K562 (cell line): Measurements from ENCODE around the gene PDCD5. TPM values are rescaled to one million over a fixed set of nuclear protein-coding genes. Genes with fewer than 3 reads are reported as not detected.

Experiments used
- ATAC-seq: fragments of 200-7000 bp; cut with Tn5 transposase; 3 replicates; pipeline ENCODE4 v1.9.1; 2020; ENCODE audit warnings: moderate library complexity
- BruUV-seq: library from RNA; stranded (reverse); fragments of 400-500 nt; replicated peaks from 2 replicates; lab custom pipeline; 2021; lab: Mats Ljungman, UMichigan
- CTCF ChIA-PET: fragments of 300-600 bp; formaldehyde crosslinking; extraction: SDS; loops from one replicate; lab custom pipeline; 2021; ENCODE audit warnings: low intra/inter-chr PET ratio; lab: Yijun Ruan, JAX
- POLR2A ChIA-PET: fragments of 300-600, 350-650 bp; sonication (Branson Sonifier 250); formaldehyde crosslinking; extraction: SDS; loops from one replicate; lab custom pipeline; 2021; ENCODE audit warnings: antibody characterized with exemption, inconsistent platforms; lab: Yijun Ruan, JAX
- DNase-seq, 4 experiments: peaks; one replicate each; pipeline versions ENCODE4 v3.0.0 to v3.0.0-alpha.2; 2011 to 2018; ENCODE audit warnings: low spot score in 3 of 4, mixed read lengths in 3 of 4; ENCODE audit errors: extremely low read depth in 1 of 4
- FAIRE-seq: peaks from 2 replicates; lab custom pipeline; 2011; peaks lifted over from hg19 to GRCh38; lab: Jason Lieb, UNC
- H2AFZ ChIP-seq: 2 replicates; pipeline ENCODE4 v1.6.0; 2011; ENCODE audit warnings: low read depth, low read length, control low read depth, inconsistent platforms
- H3K27ac ChIP-seq: fragments of 200-600 bp; 3 replicates; pipeline ENCODE4 v1.8.0; 2011; ENCODE audit warnings: low read depth, mild to moderate bottlenecking, control low read depth, inconsistent platforms, low read length, moderate library complexity, mixed read lengths; ENCODE audit errors: extremely low read depth
- H3K27me3 ChIP-seq, 2 experiments: fragments of 300-600 bp in 1 of 2; 2 replicates in 1 of 2; 3 replicates in 1 of 2; pipeline versions ENCODE4 v1.6.0 to v1.8.0; 2011; ENCODE audit warnings: inconsistent platforms in 2 of 2, low read length in 2 of 2, mild to moderate bottlenecking in 1 of 2, mixed read lengths in 1 of 2, moderate library complexity in 1 of 2; ENCODE audit not compliant: control insufficient read depth in 2 of 2, insufficient read depth in 2 of 2
- H3K36me3 ChIP-seq: fragments of 300-600 bp; 3 replicates; pipeline ENCODE4 v1.8.0; 2011; ENCODE audit warnings: mild to moderate bottlenecking, low read length, inconsistent platforms; ENCODE audit not compliant: control insufficient read depth, insufficient read depth
- H3K4me1 ChIP-seq, 2 experiments: fragments of 200-600 bp in 1 of 2; replicated peaks in 1 of 2; 2 replicates in 1 of 2; 3 replicates in 1 of 2; pipeline versions ENCODE4 v1.5.1 to v1.8.0; 2011; ENCODE audit warnings: inconsistent platforms in 2 of 2, low read length in 2 of 2, mild to moderate bottlenecking in 1 of 2, mixed read lengths in 1 of 2, moderate library complexity in 1 of 2; ENCODE audit not compliant: control insufficient read depth in 2 of 2, insufficient read depth in 2 of 2
- H3K4me2 ChIP-seq: 2 replicates; pipeline ENCODE4 v1.6.1; 2011; ENCODE audit warnings: low read length, control low read depth, inconsistent platforms, mixed read lengths; ENCODE audit not compliant: insufficient read depth
- H3K4me3 ChIP-seq: fragments of 200-600 bp; sonication (generic), shearing (Covaris generic); 2 replicates; pipeline ENCODE4 v1.5.1; 2016; ENCODE audit warnings: control low read depth, inconsistent platforms
- H3K79me2 ChIP-seq: fragments of 200-600 bp; 3 replicates; pipeline ENCODE4 v1.8.0; 2011; ENCODE audit warnings: low read length, inconsistent platforms; ENCODE audit not compliant: control insufficient read depth, insufficient read depth
- H3K9ac ChIP-seq, 2 experiments: 2 replicates each; pipeline versions ENCODE4 v1.6.0 to v1.6.1; 2011; ENCODE audit warnings: low read depth in 2 of 2, low read length in 2 of 2, control low read depth in 1 of 2, inconsistent platforms in 1 of 2, mild to moderate bottlenecking in 1 of 2, mixed read lengths in 1 of 2; ENCODE audit not compliant: insufficient read depth in 1 of 2
- H3K9me1 ChIP-seq: one replicate; pipeline ENCODE4 v1.6.0; 2011; ENCODE audit warnings: inconsistent platforms, mild to moderate bottlenecking, low read length, moderate library complexity; ENCODE audit not compliant: control insufficient read depth, insufficient read depth
- H3K9me3 ChIP-seq: replicated peaks from 2 replicates; pipeline ENCODE4 v1.5.1; 2011; ENCODE audit warnings: low read depth, low read length, inconsistent platforms; ENCODE audit not compliant: control insufficient read depth, insufficient read depth
- H4K20me1 ChIP-seq: replicated peaks from 2 replicates; pipeline ENCODE4 v1.6.1; 2011; ENCODE audit warnings: low read length, inconsistent platforms, mixed read lengths; ENCODE audit not compliant: control insufficient read depth, insufficient read depth
- COPS2 ChIP-seq: fragments of 450-650 bp; conservative IDR thresholded peaks from 2 replicates; pipeline ENCODE4 v1.6.1; 2016; ENCODE audit warnings: mild to moderate bottlenecking, moderate library complexity
- HDAC2 ChIP-seq: fragments of 450-650 bp; IDR thresholded peaks from 2 replicates; pipeline ENCODE4 v1.6.1; 2016; ENCODE audit warnings: mild to moderate bottlenecking
- NBN ChIP-seq: fragments of 450-650 bp; IDR thresholded peaks from 2 replicates; pipeline ENCODE4 v1.6.1; 2016; ENCODE audit warnings: low read depth, mild to moderate bottlenecking
- PHF8 ChIP-seq: fragments of 200-600 bp; sonication (generic); IDR thresholded peaks from 2 replicates; pipeline ENCODE4 v1.6.1; 2012; ENCODE audit warnings: mixed run types, mild to moderate bottlenecking, inconsistent platforms, low read length, moderate library complexity, borderline replicate concordance
- POLR2G ChIP-seq: fragments of 200-400 bp; formaldehyde crosslinking; IDR thresholded peaks from 2 replicates; pipeline ENCODE4 v1.6.1; 2017; ENCODE audit warnings: low read depth, mild to moderate bottlenecking, antibody characterized with exemption, low read length, moderate library complexity
- TCF15 ChIP-seq: fragments of 250-450 bp; sonication (Bioruptor Pico); IDR thresholded peaks from 2 replicates; pipeline ENCODE4 v1.8.0; 2022; ENCODE audit warnings: moderate library complexity, mild to moderate bottlenecking, inconsistent platforms
- TSC22D4 ChIP-seq: fragments of 450-650 bp; IDR thresholded peaks from 2 replicates; pipeline ENCODE4 v1.6.1; 2016; ENCODE audit warnings: missing genetic modification characterization, missing biosample characterization, control low read depth
- ZNF263 ChIP-seq: sonication (generic); formaldehyde crosslinking; IDR thresholded peaks from 2 replicates; pipeline ENCODE4 v1.8.0; 2022; ENCODE audit warnings: mild to moderate bottlenecking, missing genetic modification reagents, borderline replicate concordance
- WGBS: fragments of 100-300 bp; shearing (Covaris generic); methylation state at CpG from one replicate; pipeline ENCODE4 v1.1.6; 2016; ENCODE audit warnings: low coverage, mixed read lengths; ENCODE audit not compliant: insufficient coverage; ENCODE audit errors: missing lambda C conversion rate; 5-methylcytosine and 5-hydroxymethylcytosine counted together
- in situ Hi-C: fragments of 300-500 bp; cut with MboI; formaldehyde crosslinking; loops from 4 replicates; pipeline ENCODE4 v1.15.0; 2018; ENCODE audit warnings: inconsistent platforms, mixed read lengths
- intact Hi-C: fragments of 100-400 bp; cut with micrococcal nuclease; formaldehyde crosslinking; loops from 2 replicates; pipeline ENCODE4 v1.14.2; 2022
- polyA plus RNA-seq, 8 experiments: library from polyadenylated mRNA; depleted of rRNA in 4 of 8; stranded (reverse) in 5 of 8; unstranded in 3 of 8; fragments of >200 nt; fragmentation: Nextera tagmentation in 2 of 8; fragmentation: Illumina TruSeq in 1 of 8; extraction: Ambion mirVana in 2 of 8; extraction: Trizol in 1 of 8; gene quantifications; 2 replicates each; pipeline versions ENCODE4 v1.2.1 to v1.2.3, GENCODE V29; 2011 to 2014; ENCODE audit warnings: inconsistent platforms in 1 of 8, missing spikeins in 1 of 8
- total RNA-seq, 7 experiments: library from RNA; depleted of rRNA in 6 of 7; stranded (reverse); fragments of >200 nt in 6 of 7; fragmentation: Illumina TruSeq in 2 of 7; extraction: Trizol in 2 of 7; gene quantifications; 2 replicates each; pipeline versions ENCODE4 v1.2.1 to v1.2.3, GENCODE V29; 2011 to 2021; ENCODE audit warnings: low replicate concordance in 1 of 7

The PDCD5 gene
- total and polyA plus RNA-seq, 9 of the 15 experiments (the other 6 are each of a cell fraction or from before 2014, with no cell fraction given): 122 to 322 (median 269) TPM

DNA sequence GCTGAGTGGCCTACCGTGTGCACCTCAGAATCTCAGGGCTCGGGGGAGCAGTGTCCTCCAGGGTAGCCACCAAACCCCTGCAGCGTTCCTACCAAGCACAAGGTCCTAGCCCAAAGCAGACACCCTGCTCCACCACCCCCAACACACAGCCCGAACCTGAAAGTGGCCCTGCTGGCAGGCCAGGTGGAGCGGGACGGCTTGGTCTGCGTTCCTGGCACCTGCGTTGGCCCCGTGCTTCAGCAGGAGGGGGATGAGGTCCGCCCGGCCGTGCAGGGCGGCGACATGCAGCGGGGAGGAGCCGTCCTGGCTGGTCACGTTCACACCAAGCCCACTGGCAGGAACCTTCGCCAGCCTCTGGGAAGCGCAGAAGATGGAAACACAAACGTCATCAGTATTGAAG is 26.5 kb downstream of the PDCD5 start:
- no peak overlapping the region for H3K4me3 ChIP-seq
- no peak overlapping the region for H2AFZ ChIP-seq
- H3K79me2 ChIP-seq: no peaks in the 10 kb centered on the region
- H3K9me1 ChIP-seq: no peaks in the 10 kb centered on the region
- POLR2A ChIA-PET: no interaction called here
- BruUV-seq: no TSS peak
- TF ChIP-seq HDAC2 (no peak), COPS2 (no peak), PHF8 (no peak), TSC22D4 (tag) (no peak), ZNF263 (CRISPR knock-in tag) (no peak), NBN (no peak), TCF15 (no peak), POLR2G (peak; percentile 55)
- TF ChIP-seq, all 486 proteins: peak for 1
- Histone ChIP-seq H3K9ac (peak overlapping the region in 1 of 2 experiments; percentile 40; a peak in 1 of 4 replicates), H3K9me3 (no peaks in the 10 kb centered on the region), H3K36me3 (peaks cover 80% of the 10 kb centered on the region), H3K27me3 (no peaks in the 10 kb centered on the region), H4K20me1 (no peaks in the 10 kb centered on the region), H3K4me1 (peaks cover 0 to 5% of the 10 kb centered on the region in 2 experiments; a peak in 1 of 5 replicates), H3K27ac (no peak overlapping the region), H3K4me2 (no peak overlapping the region)
- 96% methylated on average over 10 of the region's 20 CpGs for WGBS
- FAIRE-seq (no peak), DNase-seq (no peak), ATAC-seq (no peak)
- in situ Hi-C loops: no loop called here
- CTCF ChIA-PET: no interaction called here
- intact Hi-C loops: no loop called here
